GM12874 (cell line): ENCODE results near the gene LGR6.

ENCODE experiments used
- CTCF ChIP-seq: IDR thresholded peaks from 2 replicates; pipeline ENCODE4 v1.5.1; 2011; ENCODE audit warnings: low read depth, mild to moderate bottlenecking, control low read depth, low read length, moderate library complexity; ENCODE audit not compliant: insufficient read depth

Gene LGR6

GRCh38 chr1:202192770-202193613, 607 bp upstream of the LGR6 start:
- TF ChIP-seq CTCF, result peak; percentile 95

GRCh38 chr1:202194328-202194648, 689 bp downstream of the LGR6 start:
- no peak for TF ChIP-seq CTCF

GRCh38 chr1:202197653-202198365, 4.2 kb downstream of the LGR6 start:
- no peak for TF ChIP-seq CTCF

DNA sequence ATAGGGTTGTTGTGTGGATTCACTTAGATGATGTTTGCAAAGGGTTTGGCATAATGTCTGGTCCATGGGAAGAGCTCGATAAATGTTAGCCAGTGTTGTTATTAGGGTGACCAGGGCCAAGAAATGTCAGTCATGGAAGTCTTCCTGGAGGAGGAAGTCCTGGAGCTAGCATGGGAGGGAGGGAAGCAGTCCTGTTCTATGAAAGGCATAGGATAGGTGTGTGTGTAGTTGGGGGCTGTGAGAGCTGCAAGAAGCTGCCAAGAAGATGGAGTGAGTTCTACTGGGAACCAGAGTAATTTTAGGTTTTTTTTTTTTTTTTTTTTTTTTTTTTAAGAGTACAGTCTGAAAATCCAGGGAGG, 4.7 kb downstream of the LGR6 start:
- no peak for TF ChIP-seq CTCF

DNA sequence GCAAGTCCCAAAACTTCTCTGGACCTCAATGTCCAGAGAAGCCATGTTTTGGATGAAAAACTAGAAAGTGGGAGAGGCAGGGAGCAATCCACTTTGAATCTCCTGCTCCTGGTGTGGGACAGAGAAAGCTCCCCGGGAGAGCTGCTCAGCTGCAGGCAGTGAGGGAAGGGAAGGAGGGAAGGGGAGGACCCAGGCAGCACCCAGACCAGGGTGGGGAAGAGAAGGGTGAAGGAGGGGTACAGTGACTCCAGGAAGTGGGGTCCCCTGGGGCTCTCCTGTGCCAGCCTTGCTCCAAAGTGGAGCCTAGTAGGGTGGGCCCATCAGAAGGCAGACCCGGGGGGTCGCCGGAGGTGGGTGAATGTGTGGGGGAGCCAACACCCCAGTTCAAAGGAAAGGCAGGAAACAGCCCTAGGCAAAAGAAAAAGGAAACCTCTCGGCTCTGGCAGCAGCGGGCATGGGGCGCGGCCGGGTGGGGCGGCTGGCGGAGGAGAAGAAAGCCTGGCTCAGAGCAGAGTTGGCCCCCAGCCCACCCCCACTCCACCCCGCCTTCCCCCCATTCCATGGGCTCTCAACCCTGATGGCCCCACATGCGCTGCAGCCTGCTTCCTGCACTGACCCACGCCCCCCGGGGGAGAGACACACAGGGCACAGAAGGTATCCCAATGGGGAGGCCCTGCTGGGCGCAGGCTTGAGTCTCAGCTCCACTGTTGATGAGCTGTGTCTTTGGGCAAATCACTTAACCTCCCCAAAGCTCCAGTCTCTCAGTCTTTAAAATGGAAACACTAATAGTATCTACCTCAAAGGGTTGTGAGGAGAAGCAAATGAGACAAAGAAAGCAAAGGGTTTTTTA, 5.7 kb downstream of the LGR6 start:
- TF ChIP-seq CTCF, result no peak

DNA sequence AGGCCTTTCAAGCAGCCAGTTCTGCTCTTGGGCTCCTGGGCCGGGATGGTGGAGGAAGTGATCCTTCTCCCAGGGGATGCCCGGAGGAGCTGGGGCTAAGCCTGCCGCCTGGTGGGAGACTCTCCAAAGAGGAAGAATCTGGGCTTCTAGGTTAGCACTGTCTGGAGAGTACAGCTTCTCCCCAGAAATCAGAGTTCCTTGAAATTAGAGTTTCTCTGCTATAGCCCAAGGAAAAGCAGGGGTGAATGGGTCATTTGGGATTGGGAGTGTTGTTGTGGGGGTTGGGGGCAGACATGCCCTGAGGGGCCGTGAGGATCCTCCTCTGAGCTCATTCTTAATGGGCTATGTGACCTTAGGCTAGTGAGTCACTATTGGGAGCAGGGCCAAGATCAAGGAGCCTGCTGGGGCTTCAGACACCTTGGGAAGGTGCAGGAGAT, 6.5 kb downstream of the LGR6 start:
- no peak for TF ChIP-seq CTCF

GRCh38 chr1:202200669-202201068, 7.1 kb downstream of the LGR6 start:
- TF ChIP-seq CTCF, result no peak
